ENCODE measurements around the gene C12orf56.

GRCh38 chr12:64385468-64385867 is 5.1 kb downstream of the C12orf56 start:
- no peak for TF ChIP-seq POLR2A (IDR thresholded peaks at IDR 0.05)
- no peak for TF ChIP-seq CTCF (IDR thresholded peaks at IDR 0.05)

Data from stomach (tissue), 4 donors.